Panc1 (cell line): Measurements from ENCODE around the gene ESRRA. TPM values are rescaled to one million over a fixed set of nuclear protein-coding genes. Genes with fewer than 3 reads are reported as not detected.

ENCODE experiments used
- ATAC-seq: fragments of 200-7000 bp; cut with Tn5 transposase; 2 replicates; pipeline ENCODE4 v1.9.1; 2020; ENCODE audit warnings: mild to moderate bottlenecking, moderate library complexity
- BruUV-seq: library from RNA; stranded (reverse); fragments of 400-500 nt; replicated peaks from 2 replicates; lab custom pipeline; 2021; lab: Mats Ljungman, UMichigan
- CTCF ChIA-PET: fragments of 300-600 bp; sonication (Branson Sonifier 250); formaldehyde crosslinking; loops from one replicate; lab custom pipeline; 2022; ENCODE audit warnings: antibody characterized with exemption; lab: Charles Lee
- POLR2A ChIA-PET: fragments of 300-600 bp; sonication (Branson Sonifier 250); formaldehyde crosslinking; loops from one replicate; lab custom pipeline; 2022; ENCODE audit warnings: antibody characterized with exemption; lab: Charles Lee
- DNase-seq: peaks from one replicate; pipeline ENCODE4 v3.0.0-alpha.2; 2010; ENCODE audit warnings: low read depth, low spot score
- H3K27ac ChIP-seq: 2 replicates; pipeline ENCODE4 v1.5.1; 2011; ENCODE audit warnings: mild to moderate bottlenecking, low read length, inconsistent platforms
- H3K27me3 ChIP-seq: fragments of 200-500 bp; sonication (Bioruptor generic); 2 replicates; pipeline ENCODE4 v1.6.0; 2014; ENCODE audit warnings: low read length, inconsistent platforms; ENCODE audit not compliant: control insufficient read depth, insufficient read depth
- H3K36me3 ChIP-seq: fragments of 200-500 bp; sonication (Bioruptor generic); 2 replicates; pipeline ENCODE4 v1.5.1; 2014; ENCODE audit warnings: inconsistent platforms, mild to moderate bottlenecking, low read length, moderate library complexity; ENCODE audit not compliant: control insufficient read depth, insufficient read depth
- H3K4me1 ChIP-seq: 2 replicates; pipeline ENCODE4 v1.5.1; 2011; ENCODE audit warnings: inconsistent platforms, mild to moderate bottlenecking, low read length, moderate library complexity; ENCODE audit not compliant: control insufficient read depth, insufficient read depth
- H3K4me3 ChIP-seq, 2 experiments: 2 replicates each; pipeline ENCODE4 v1.5.1; 2011 to 2012; ENCODE audit warnings: low read depth in 2 of 2, low read length in 2 of 2, mild to moderate bottlenecking in 2 of 2, inconsistent platforms in 1 of 2, moderate library complexity in 1 of 2
- H3K9me3 ChIP-seq: fragments of 200-500 bp; sonication (Bioruptor generic); 2 replicates; pipeline ENCODE4 v1.5.1; 2014; ENCODE audit warnings: low read depth, mild to moderate bottlenecking, inconsistent platforms, low read length, moderate library complexity; ENCODE audit not compliant: control insufficient read depth, insufficient read depth
- POLR2AphosphoS5 ChIP-seq: IDR thresholded peaks from 2 replicates; pipeline ENCODE4 v1.6.1; 2012; ENCODE audit warnings: mild to moderate bottlenecking, low read depth, low read length, moderate library complexity
- SIN3A ChIP-seq: IDR thresholded peaks from 2 replicates; pipeline ENCODE4 v1.6.1; 2012; ENCODE audit warnings: low read depth, mild to moderate bottlenecking, low read length, moderate library complexity, borderline replicate concordance; ENCODE audit not compliant: insufficient read depth
- TCF7L2 ChIP-seq: IDR thresholded peaks from 2 replicates; pipeline ENCODE4 v1.6.1; 2011; ENCODE audit warnings: mild to moderate bottlenecking, low read depth, low read length, inconsistent platforms
- in situ Hi-C: cut with HindIII; loops from 2 replicates; pipeline ENCODE4 v1.10.0; 2016; ENCODE audit warnings: low sequenced_read_pairs, low pct_unique_long_range_greater_than_20kb
- intact Hi-C: fragments of 100-400 bp; cut with micrococcal nuclease; formaldehyde crosslinking; loops from one replicate; pipeline ENCODE4 v1.10.0; 2022; ENCODE audit not compliant: unreplicated experiment
- total RNA-seq: library from RNA; stranded (reverse); gene quantifications from one replicate; pipeline ENCODE4 v1.2.1, GENCODE V29; 2021; ENCODE audit not compliant: unreplicated experiment
- TF ChIP-seq, protein P1 (sequence below), 2 experiments: IDR thresholded peaks; 2 replicates each; pipeline ENCODE4 v1.6.1; 2011 to 2012; ENCODE audit warnings: low read depth in 2 of 2, control low read depth in 1 of 2, low read length in 1 of 2, mild to moderate bottlenecking in 1 of 2, moderate library complexity in 1 of 2; ENCODE audit not compliant: insufficient read depth in 1 of 2
- TF ChIP-seq, protein P2 (sequence below): fragments of 450-650 bp; IDR thresholded peaks from 2 replicates; pipeline ENCODE4 v1.5.1; 2017; ENCODE audit warnings: mild to moderate bottlenecking

Gene ESRRA
- total RNA-seq, 1 experiment from 2014 or later = 81.6 TPM

DNA sequence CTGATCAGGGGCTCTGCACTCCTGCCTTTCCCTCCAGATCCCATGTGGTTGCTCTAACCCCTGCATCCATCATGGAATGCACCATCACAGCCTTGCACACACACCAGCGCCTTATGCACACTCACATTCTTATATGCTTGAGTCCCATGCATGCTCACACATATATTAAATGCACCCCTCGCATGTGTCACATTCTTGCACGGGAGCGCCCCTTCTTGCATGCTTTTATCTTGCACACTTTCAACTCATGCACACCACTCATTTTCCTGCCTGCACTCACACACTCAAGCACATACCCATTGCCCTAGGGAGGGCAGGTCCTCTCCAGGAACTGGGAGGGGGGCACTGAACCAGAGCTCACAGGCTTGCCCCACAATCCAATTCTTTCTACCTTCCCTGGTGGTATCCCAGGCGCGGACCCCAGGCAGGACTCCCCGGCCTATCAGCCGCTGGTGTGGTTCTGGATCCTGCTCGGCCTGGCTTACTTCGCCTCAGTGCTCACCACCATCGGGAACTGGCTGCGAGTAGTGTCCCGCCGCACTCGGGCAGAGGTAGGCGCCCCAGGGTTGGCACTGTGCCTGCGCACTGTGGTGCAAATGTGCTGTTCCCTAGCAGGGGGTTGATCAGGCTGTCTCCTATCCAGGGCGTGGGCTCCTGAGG, 7.5 kb upstream of the ESRRA start:
- Histone ChIP-seq H3K4me3 (no peak overlapping the region), H3K9me3 (no peaks in the 10 kb centered on the region), H3K36me3 (no peaks in the 10 kb centered on the region), H3K27ac (no peak overlapping the region), H3K27me3 (no peaks in the 10 kb centered on the region; the same call in 1 of the 2 replicates), H3K4me1 (peaks cover 5% of the 10 kb centered on the region)
- DNase-seq (no peak), ATAC-seq (no peak)
- BruUV-seq = no TSS peak
- in situ Hi-C loops = no loop called here
- TF ChIP-seq TCF7L2 (no peak), SIN3A (no peak), POLR2AphosphoS5 (no peak)
- TF ChIP-seq, protein P1, sequence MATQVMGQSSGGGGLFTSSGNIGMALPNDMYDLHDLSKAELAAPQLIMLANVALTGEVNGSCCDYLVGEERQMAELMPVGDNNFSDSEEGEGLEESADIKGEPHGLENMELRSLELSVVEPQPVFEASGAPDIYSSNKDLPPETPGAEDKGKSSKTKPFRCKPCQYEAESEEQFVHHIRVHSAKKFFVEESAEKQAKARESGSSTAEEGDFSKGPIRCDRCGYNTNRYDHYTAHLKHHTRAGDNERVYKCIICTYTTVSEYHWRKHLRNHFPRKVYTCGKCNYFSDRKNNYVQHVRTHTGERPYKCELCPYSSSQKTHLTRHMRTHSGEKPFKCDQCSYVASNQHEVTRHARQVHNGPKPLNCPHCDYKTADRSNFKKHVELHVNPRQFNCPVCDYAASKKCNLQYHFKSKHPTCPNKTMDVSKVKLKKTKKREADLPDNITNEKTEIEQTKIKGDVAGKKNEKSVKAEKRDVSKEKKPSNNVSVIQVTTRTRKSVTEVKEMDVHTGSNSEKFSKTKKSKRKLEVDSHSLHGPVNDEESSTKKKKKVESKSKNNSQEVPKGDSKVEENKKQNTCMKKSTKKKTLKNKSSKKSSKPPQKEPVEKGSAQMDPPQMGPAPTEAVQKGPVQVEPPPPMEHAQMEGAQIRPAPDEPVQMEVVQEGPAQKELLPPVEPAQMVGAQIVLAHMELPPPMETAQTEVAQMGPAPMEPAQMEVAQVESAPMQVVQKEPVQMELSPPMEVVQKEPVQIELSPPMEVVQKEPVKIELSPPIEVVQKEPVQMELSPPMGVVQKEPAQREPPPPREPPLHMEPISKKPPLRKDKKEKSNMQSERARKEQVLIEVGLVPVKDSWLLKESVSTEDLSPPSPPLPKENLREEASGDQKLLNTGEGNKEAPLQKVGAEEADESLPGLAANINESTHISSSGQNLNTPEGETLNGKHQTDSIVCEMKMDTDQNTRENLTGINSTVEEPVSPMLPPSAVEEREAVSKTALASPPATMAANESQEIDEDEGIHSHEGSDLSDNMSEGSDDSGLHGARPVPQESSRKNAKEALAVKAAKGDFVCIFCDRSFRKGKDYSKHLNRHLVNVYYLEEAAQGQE (IDR thresholded peaks at IDR 0.05; ENCODE audit: insufficient read depth in 1 of 2, low read depth in 2 of 2, low read length in 1 of 2) = no peak
- TF ChIP-seq, protein P2, sequence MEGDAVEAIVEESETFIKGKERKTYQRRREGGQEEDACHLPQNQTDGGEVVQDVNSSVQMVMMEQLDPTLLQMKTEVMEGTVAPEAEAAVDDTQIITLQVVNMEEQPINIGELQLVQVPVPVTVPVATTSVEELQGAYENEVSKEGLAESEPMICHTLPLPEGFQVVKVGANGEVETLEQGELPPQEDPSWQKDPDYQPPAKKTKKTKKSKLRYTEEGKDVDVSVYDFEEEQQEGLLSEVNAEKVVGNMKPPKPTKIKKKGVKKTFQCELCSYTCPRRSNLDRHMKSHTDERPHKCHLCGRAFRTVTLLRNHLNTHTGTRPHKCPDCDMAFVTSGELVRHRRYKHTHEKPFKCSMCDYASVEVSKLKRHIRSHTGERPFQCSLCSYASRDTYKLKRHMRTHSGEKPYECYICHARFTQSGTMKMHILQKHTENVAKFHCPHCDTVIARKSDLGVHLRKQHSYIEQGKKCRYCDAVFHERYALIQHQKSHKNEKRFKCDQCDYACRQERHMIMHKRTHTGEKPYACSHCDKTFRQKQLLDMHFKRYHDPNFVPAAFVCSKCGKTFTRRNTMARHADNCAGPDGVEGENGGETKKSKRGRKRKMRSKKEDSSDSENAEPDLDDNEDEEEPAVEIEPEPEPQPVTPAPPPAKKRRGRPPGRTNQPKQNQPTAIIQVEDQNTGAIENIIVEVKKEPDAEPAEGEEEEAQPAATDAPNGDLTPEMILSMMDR = no peak
- CTCF ChIA-PET = no interaction called here
- intact Hi-C loops = no loop called here
- POLR2A ChIA-PET = no interaction called here

DNA sequence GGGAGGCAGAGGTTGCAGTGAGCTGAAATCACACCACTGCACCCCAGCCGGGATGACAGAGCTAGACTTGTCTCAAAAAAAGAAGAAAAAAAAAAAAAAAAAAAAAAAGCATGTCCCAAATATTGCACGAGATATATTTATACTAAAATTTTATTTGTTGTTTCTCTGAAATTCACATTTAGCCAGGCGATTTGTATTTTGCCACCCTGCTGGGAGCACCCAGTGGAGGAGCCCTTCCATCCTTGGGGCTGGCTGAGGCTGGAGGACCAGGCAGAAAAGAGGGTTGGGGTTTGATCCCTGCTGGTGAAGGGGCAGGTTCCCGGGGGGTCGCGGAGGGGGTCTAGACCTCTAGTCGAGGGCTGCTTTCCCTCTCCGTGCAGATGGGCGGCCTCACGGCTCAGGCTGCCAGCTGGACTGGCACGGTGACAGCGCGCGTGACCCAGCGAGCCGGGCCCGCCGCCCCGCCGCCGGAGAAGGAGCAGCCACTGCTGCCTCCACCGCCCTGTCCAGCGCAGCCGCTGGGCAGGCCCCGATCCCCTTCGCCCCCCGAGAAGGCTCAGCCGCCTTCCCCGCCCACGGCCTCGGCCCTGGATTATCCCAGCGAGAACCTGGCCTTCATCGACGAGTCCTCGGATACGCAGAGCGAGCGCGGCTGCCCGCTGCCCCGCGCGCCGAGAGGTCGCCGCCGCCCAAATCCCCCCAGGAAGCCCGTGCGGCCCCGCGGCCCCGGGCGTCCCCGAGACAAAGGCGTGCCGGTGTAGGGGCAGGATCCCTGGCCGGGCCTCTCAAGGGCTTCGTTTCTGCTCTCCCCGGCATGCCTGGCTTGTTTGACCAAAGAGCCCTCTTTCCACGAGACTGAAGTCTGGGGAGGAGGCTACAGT, 6.1 kb upstream of the ESRRA start:
- Histone ChIP-seq H3K27ac (no peak overlapping the region), H3K27me3 (no peaks in the 10 kb centered on the region; the same call in 1 of the 2 replicates), H3K36me3 (no peaks in the 10 kb centered on the region), H3K4me3 (no peak overlapping the region), H3K4me1 (peaks cover 10% of the 10 kb centered on the region), H3K9me3 (no peaks in the 10 kb centered on the region)
- TF ChIP-seq, protein P1 (IDR thresholded peaks at IDR 0.05; ENCODE audit: insufficient read depth in 1 of 2, low read depth in 2 of 2, low read length in 1 of 2) = no peak
- TF ChIP-seq TCF7L2 = no peak
- TF ChIP-seq, protein P2 = no peak
- no peak for TF ChIP-seq SIN3A
- TF ChIP-seq POLR2AphosphoS5 = no peak
- no peak for DNase-seq
- ChIA-PET CTCF (no interaction called here), POLR2A (interaction anchor here (0.6 kb wide), 1 partner anchor 95 kb away, joined by 9 read pairs; no protein-coding TSS in a partner anchor)
- BruUV-seq = no TSS peak
- in situ Hi-C loops = no loop called here
- intact Hi-C loops = no loop called here
- no peak for ATAC-seq
